PFSK-1 (cell line): ENCODE measurements around the gene FRMD4B. TPM values are rescaled to one million over a fixed set of nuclear protein-coding genes. Genes with fewer than 3 reads are reported as not detected.

ENCODE experiments used
- FOXP2 ChIP-seq: optimal IDR thresholded peaks from 2 replicates; pipeline ENCODE3; 2011; ENCODE audit warnings: borderline replicate concordance, control low read depth, inconsistent platforms; ENCODE audit not compliant: insufficient read depth; ENCODE audit errors: extremely low read length, extremely low read depth
- POLR2AphosphoS5 ChIP-seq: IDR thresholded peaks from 2 replicates; pipeline ENCODE4 v1.6.1; 2012; ENCODE audit warnings: low read depth, mild to moderate bottlenecking, control low read depth, low read length, moderate library complexity
- SIN3A ChIP-seq: IDR thresholded peaks from 2 replicates; pipeline ENCODE4 v1.6.1; 2012; ENCODE audit warnings: mild to moderate bottlenecking, low read length, moderate library complexity, borderline replicate concordance; ENCODE audit not compliant: insufficient read depth
- TAF1 ChIP-seq: IDR thresholded peaks from 2 replicates; pipeline ENCODE4 v1.6.1; 2012; ENCODE audit warnings: low read length, control low read depth, borderline replicate concordance; ENCODE audit not compliant: insufficient read depth
- polyA plus RNA-seq: library from polyadenylated mRNA; unstranded; fragments of >200 nt; gene quantifications from one replicate; pipeline ENCODE4 v1.2.1, GENCODE V29; 2012; ENCODE audit warnings: low read depth, missing spikeins; ENCODE audit not compliant: insufficient read length
- TF ChIP-seq, protein P1 (sequence below), 2 experiments: IDR thresholded peaks; 2 replicates each; pipeline versions ENCODE4 v1.6.1 to v1.8.0; 2011 to 2012; ENCODE audit warnings: low read depth in 2 of 2, low read length in 2 of 2, control low read depth in 1 of 2, inconsistent platforms in 1 of 2, mild to moderate bottlenecking in 1 of 2, moderate library complexity in 1 of 2; ENCODE audit not compliant: insufficient read depth in 1 of 2

FRMD4B gene
- 1.3 TPM for polyA plus RNA-seq

GRCh38 chr3:69385723-69386555 is at the start of gene FRMD4B:
Gene FRMD4B, minus strand, starts transcription at chr3:69386088. Its CDS starts 99 bp downstream, at chr3:69385989.
- TF ChIP-seq TAF1 (no peak), POLR2AphosphoS5 (no peak), SIN3A (no peak), FOXP2 (no peak)
- TF ChIP-seq, protein P1, sequence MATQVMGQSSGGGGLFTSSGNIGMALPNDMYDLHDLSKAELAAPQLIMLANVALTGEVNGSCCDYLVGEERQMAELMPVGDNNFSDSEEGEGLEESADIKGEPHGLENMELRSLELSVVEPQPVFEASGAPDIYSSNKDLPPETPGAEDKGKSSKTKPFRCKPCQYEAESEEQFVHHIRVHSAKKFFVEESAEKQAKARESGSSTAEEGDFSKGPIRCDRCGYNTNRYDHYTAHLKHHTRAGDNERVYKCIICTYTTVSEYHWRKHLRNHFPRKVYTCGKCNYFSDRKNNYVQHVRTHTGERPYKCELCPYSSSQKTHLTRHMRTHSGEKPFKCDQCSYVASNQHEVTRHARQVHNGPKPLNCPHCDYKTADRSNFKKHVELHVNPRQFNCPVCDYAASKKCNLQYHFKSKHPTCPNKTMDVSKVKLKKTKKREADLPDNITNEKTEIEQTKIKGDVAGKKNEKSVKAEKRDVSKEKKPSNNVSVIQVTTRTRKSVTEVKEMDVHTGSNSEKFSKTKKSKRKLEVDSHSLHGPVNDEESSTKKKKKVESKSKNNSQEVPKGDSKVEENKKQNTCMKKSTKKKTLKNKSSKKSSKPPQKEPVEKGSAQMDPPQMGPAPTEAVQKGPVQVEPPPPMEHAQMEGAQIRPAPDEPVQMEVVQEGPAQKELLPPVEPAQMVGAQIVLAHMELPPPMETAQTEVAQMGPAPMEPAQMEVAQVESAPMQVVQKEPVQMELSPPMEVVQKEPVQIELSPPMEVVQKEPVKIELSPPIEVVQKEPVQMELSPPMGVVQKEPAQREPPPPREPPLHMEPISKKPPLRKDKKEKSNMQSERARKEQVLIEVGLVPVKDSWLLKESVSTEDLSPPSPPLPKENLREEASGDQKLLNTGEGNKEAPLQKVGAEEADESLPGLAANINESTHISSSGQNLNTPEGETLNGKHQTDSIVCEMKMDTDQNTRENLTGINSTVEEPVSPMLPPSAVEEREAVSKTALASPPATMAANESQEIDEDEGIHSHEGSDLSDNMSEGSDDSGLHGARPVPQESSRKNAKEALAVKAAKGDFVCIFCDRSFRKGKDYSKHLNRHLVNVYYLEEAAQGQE (IDR thresholded peaks at IDR 0.05; ENCODE audit: insufficient read depth in 1 of 2, low read depth in 2 of 2, low read length in 2 of 2), result no peak

DNA sequence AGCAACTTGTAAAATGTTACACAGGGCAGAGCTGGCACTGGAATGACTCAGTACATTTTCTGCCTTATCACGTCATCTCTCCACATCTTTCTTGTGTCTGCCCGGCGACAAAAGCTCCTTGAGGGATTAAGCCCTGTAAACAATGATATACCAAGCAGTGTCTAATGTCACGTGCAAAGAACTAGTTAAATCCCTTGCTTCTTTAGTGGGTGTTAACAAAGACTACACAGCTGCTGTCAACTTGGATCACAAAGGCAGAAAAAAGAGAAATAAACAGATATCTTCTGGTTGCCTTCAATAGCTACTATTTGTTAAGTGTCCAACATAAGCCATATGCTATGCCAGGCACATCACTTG is 48.1 kb upstream of the FRMD4B start:
- no peak for TF ChIP-seq SIN3A
- no peak for TF ChIP-seq POLR2AphosphoS5

DNA sequence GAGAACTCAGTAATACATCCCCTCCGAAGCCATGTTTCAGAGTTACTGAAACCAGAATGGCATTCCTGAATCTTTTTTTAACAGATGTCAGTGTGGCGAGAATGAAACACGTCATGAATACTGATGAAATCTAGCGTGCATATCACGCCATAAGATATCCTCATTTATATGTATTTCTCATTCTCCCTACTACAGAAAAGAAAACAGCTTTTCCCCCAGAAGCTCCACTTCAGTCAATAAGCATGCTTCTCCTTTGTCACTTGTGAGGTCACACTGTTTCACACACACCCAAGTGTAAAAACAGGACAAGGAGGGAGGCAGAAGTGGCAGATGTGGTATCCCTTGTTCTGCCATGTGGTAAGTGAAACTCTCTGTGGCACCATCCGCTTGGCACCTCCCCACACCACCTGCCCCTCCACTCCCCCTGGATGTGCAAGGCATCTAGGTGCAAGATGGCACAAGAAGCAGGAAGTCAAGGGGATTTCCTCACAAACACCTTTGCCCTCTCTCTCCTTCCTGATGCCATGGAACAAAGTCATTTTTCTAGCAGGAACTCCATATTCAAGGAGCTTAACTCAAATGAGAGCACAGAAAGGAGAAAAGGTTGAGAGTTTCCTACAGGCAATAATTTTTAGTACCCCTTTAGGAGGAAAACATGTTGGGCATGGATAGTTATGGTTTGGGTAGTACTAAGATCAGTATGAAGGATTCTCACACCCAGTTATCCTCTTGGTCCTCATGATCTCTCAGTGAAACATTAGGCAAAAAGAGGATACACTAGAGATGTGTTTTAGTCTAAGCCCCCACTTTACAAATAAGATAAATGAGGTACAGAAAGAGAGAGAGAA is 47.5 kb upstream of the FRMD4B start:
- TF ChIP-seq POLR2AphosphoS5 (no peak), FOXP2 (no peak), TAF1 (no peak), SIN3A (no peak)
- TF ChIP-seq, protein P1 (IDR thresholded peaks at IDR 0.05; ENCODE audit: insufficient read depth in 1 of 2, low read depth in 2 of 2, low read length in 2 of 2), result no peak

DNA sequence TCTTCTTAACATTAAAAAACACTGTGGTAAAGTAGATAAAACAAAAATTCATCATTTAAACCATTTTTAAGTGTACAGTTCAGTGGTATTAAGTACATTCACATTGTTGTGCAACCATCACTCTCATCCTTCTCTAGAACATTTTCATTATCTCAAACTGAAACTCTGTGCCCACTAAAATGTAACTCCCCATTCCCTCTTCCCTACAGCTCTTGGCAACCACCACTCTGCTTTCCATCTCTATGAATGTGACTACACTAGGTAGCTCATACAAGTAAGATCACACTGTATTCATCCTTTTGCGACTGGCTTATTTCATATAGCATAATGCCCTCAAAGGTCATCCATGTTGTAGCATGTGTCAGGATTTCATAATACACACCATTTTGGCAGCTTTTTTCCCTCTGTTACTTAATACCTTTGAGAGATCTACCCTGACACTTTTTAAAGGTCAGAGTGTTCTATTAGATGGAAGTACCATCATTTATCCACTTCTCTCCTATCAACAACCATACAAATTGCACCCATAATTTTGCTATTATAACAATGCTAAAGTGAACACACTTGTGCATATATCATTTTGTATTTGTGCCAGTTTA is 42.9 kb upstream of the FRMD4B start:
- no peak for TF ChIP-seq TAF1
- TF ChIP-seq, protein P1 (IDR thresholded peaks at IDR 0.05; ENCODE audit: insufficient read depth in 1 of 2, low read depth in 2 of 2, low read length in 2 of 2), result no peak

DNA sequence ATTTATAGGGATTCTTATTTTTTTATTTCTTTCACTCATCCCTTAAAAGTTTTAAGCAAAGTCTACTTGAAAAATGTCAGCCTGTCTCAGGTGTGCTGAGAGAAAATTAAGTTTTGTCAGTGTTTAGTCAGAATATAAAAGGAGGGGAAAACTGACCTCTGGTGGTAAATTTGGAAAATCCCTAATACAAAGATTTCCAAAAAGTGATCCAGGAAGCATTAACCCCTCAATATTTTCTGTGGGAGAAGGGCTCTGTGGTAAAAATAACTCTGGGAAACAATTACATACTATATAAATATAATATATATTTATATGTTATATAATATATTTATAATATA is 41.0 kb upstream of the FRMD4B start:
- TF ChIP-seq TAF1, result no peak
- no peak for TF ChIP-seq FOXP2
- TF ChIP-seq SIN3A, result no peak
- TF ChIP-seq, protein P1 (IDR thresholded peaks at IDR 0.05; ENCODE audit: insufficient read depth in 1 of 2, low read depth in 2 of 2, low read length in 2 of 2), result no peak
